ENCODE results near the gene AP3B1.

The AP3B1 gene

GRCh38 chr5:78279194-78279593, 15.3 kb downstream of the AP3B1 start:
- ATAC-seq (replicated peaks) (no peak), DNase-seq (no peak)
- Mint-ChIP-seq H3K36me3 (ENCODE audit: insufficient read depth) (no peaks in the 10 kb centered on the region), H3K4me3 (no peak overlapping the region), H3K27ac (no peak overlapping the region), H3K27me3 (no peaks in the 10 kb centered on the region), H3K9me3 (no peaks in the 10 kb centered on the region), H3K4me1 (ENCODE audit: low read depth in 2 of 2) (peaks cover 21 to 44% of the 10 kb centered on the region in 2 donors)

- H3K4me1 Mint-ChIP-seq (ENCODE audit: low read depth in 2 of 2) = peaks cover 20 to 47% of the 10 kb centered on the region in 2 donors
- no peak overlapping the region for H3K4me3 Mint-ChIP-seq
- H3K36me3 Mint-ChIP-seq (ENCODE audit: insufficient read depth) = no peaks in the 10 kb centered on the region
- DNase-seq (no peak), ATAC-seq (replicated peaks) (no peak)
- H3K27ac Mint-ChIP-seq = no peak overlapping the region
- H3K9me3 Mint-ChIP-seq = no peaks in the 10 kb centered on the region
- no peaks in the 10 kb centered on the region for H3K27me3 Mint-ChIP-seq
These were observed 16.8 kb downstream of the AP3B1 start for GRCh38 chr5:78277715-78278114.

GRCh38 chr5:78275998-78276543, 18.4 kb downstream of the AP3B1 start:
- H3K4me3 Mint-ChIP-seq = no peak overlapping the region
- H3K4me1 Mint-ChIP-seq (ENCODE audit: low read depth in 2 of 2) = peaks cover 21 to 46% of the 10 kb centered on the region in 2 donors
- no peaks in the 10 kb centered on the region for H3K9me3 Mint-ChIP-seq
- no peak overlapping the region for H3K27ac Mint-ChIP-seq
- no peaks in the 10 kb centered on the region for H3K27me3 Mint-ChIP-seq
- DNase-seq (no peak), ATAC-seq (replicated peaks) (no peak)
- H3K36me3 Mint-ChIP-seq (ENCODE audit: insufficient read depth) = peaks cover under 1% of the 10 kb centered on the region

GRCh38 chr5:78274540-78275197, 19.8 kb downstream of the AP3B1 start:
- ATAC-seq (replicated peaks) (no peak), DNase-seq (no peak)
- Mint-ChIP-seq H3K4me3 (no peak overlapping the region), H3K4me1 (ENCODE audit: low read depth in 2 of 2) (peaks cover 21 to 46% of the 10 kb centered on the region in 2 donors), H3K36me3 (ENCODE audit: insufficient read depth) (peaks cover 3% of the 10 kb centered on the region), H3K27ac (no peak overlapping the region), H3K9me3 (no peaks in the 10 kb centered on the region), H3K27me3 (no peaks in the 10 kb centered on the region)

- Mint-ChIP-seq H3K4me3 (no peak overlapping the region), H3K27me3 (no peaks in the 10 kb centered on the region), H3K9me3 (no peaks in the 10 kb centered on the region), H3K27ac (peak overlapping the region in 1 of 2 donors; percentile 5), H3K36me3 (ENCODE audit: insufficient read depth) (peaks cover 3% of the 10 kb centered on the region), H3K4me1 (ENCODE audit: low read depth in 2 of 2) (peaks cover 23 to 42% of the 10 kb centered on the region in 2 donors)
- no peak for ATAC-seq (replicated peaks)
- DNase-seq = no peak
These were observed 21.1 kb downstream of the AP3B1 start for GRCh38 chr5:78273436-78273835.

GRCh38 chr5:78271766-78272165, 22.7 kb downstream of the AP3B1 start:
- Mint-ChIP-seq H3K4me1 (ENCODE audit: low read depth in 2 of 2) (peaks cover 14 to 31% of the 10 kb centered on the region in 2 donors), H3K4me3 (no peak overlapping the region), H3K27me3 (no peaks in the 10 kb centered on the region), H3K27ac (no peak overlapping the region), H3K36me3 (ENCODE audit: insufficient read depth) (peaks cover 3% of the 10 kb centered on the region), H3K9me3 (no peaks in the 10 kb centered on the region)
- DNase-seq = no peak
- ATAC-seq (replicated peaks) = no peak

- Mint-ChIP-seq H3K36me3 (ENCODE audit: insufficient read depth) (peaks cover 20% of the 10 kb centered on the region), H3K4me1 (ENCODE audit: low read depth in 2 of 2) (peaks cover 13 to 27% of the 10 kb centered on the region in 2 donors), H3K27me3 (no peaks in the 10 kb centered on the region), H3K9me3 (no peaks in the 10 kb centered on the region), H3K27ac (no peak overlapping the region), H3K4me3 (no peak overlapping the region)
- no peak for DNase-seq
- ATAC-seq (replicated peaks) = peak; percentile 55
These were observed 25.3 kb downstream of the AP3B1 start for GRCh38 chr5:78269088-78269703.

GRCh38 chr5:78268356-78268755, 26.1 kb downstream of the AP3B1 start:
- ATAC-seq (replicated peaks) (no peak), DNase-seq (no peak)
- Mint-ChIP-seq H3K4me3 (no peak overlapping the region), H3K9me3 (no peaks in the 10 kb centered on the region), H3K4me1 (ENCODE audit: low read depth in 2 of 2) (peaks cover 10 to 18% of the 10 kb centered on the region in 2 donors), H3K27me3 (no peaks in the 10 kb centered on the region), H3K36me3 (ENCODE audit: insufficient read depth) (peaks cover 23% of the 10 kb centered on the region), H3K27ac (peak overlapping the region in 1 of 2 donors; percentile 15)

GRCh38 chr5:78265163-78265562, 29.3 kb downstream of the AP3B1 start:
- ATAC-seq (replicated peaks) (no peak), DNase-seq (no peak)
- no peak overlapping the region for H3K4me3 Mint-ChIP-seq
- H3K27me3 Mint-ChIP-seq = no peaks in the 10 kb centered on the region
- H3K4me1 Mint-ChIP-seq (ENCODE audit: low read depth in 2 of 2) = peaks cover 2 to 10% of the 10 kb centered on the region in 2 donors
- H3K9me3 Mint-ChIP-seq = no peaks in the 10 kb centered on the region
- no peak overlapping the region for H3K27ac Mint-ChIP-seq
- peaks cover 29% of the 10 kb centered on the region for H3K36me3 Mint-ChIP-seq (ENCODE audit: insufficient read depth)

- ATAC-seq (replicated peaks) (no peak), DNase-seq (no peak)
- peaks cover 29% of the 10 kb centered on the region for H3K36me3 Mint-ChIP-seq (ENCODE audit: insufficient read depth)
- no peaks in the 10 kb centered on the region for H3K9me3 Mint-ChIP-seq
- H3K27me3 Mint-ChIP-seq = no peaks in the 10 kb centered on the region
- H3K4me1 Mint-ChIP-seq (ENCODE audit: low read depth in 2 of 2) = peaks cover 2 to 10% of the 10 kb centered on the region in 2 donors
- no peak overlapping the region for H3K27ac Mint-ChIP-seq
- no peak overlapping the region for H3K4me3 Mint-ChIP-seq
These were observed 29.9 kb downstream of the AP3B1 start for GRCh38 chr5:78264600-78264999.

- Mint-ChIP-seq H3K4me1 (ENCODE audit: low read depth in 2 of 2) (peaks cover 22 to 39% of the 10 kb centered on the region in 2 donors), H3K27me3 (no peaks in the 10 kb centered on the region), H3K9me3 (no peaks in the 10 kb centered on the region), H3K36me3 (ENCODE audit: insufficient read depth) (peaks cover 24% of the 10 kb centered on the region), H3K27ac (no peak overlapping the region), H3K4me3 (no peak overlapping the region)
- DNase-seq (no peak), ATAC-seq (replicated peaks) (no peak)
These were observed 33.7 kb downstream of the AP3B1 start for GRCh38 chr5:78260771-78261170.

- ATAC-seq (replicated peaks) (no peak), DNase-seq (no peak)
- no peak overlapping the region for H3K4me3 Mint-ChIP-seq
- H3K9me3 Mint-ChIP-seq = no peaks in the 10 kb centered on the region
- H3K4me1 Mint-ChIP-seq (ENCODE audit: low read depth in 2 of 2) = peaks cover 36 to 57% of the 10 kb centered on the region in 2 donors
- H3K27ac Mint-ChIP-seq = no peak overlapping the region
- no peaks in the 10 kb centered on the region for H3K27me3 Mint-ChIP-seq
- peaks cover 14% of the 10 kb centered on the region for H3K36me3 Mint-ChIP-seq (ENCODE audit: insufficient read depth)
These were observed 41.3 kb downstream of the AP3B1 start for GRCh38 chr5:78253201-78253600.

- ATAC-seq (replicated peaks) = no peak
- H3K4me1 Mint-ChIP-seq (ENCODE audit: low read depth in 2 of 2) = peaks cover 32 to 52% of the 10 kb centered on the region in 2 donors
These were observed 41.8 kb downstream of the AP3B1 start for GRCh38 chr5:78252715-78253114.

GRCh38 chr5:78251663-78252284, 42.7 kb downstream of the AP3B1 start:
- H3K9me3 Mint-ChIP-seq = no peaks in the 10 kb centered on the region
- DNase-seq = no peak
- H3K4me3 Mint-ChIP-seq = no peak overlapping the region
- peaks cover 14% of the 10 kb centered on the region for H3K36me3 Mint-ChIP-seq (ENCODE audit: insufficient read depth)
- no peak overlapping the region for H3K27ac Mint-ChIP-seq
- no peak for ATAC-seq (replicated peaks)
- peaks cover 24 to 47% of the 10 kb centered on the region in 2 donors for H3K4me1 Mint-ChIP-seq (ENCODE audit: low read depth in 2 of 2)
- no peaks in the 10 kb centered on the region for H3K27me3 Mint-ChIP-seq

More at GRCh38 chr5:78252715-78253114, 41.8 kb downstream of the AP3B1 start:
- Mint-ChIP-seq H3K4me3 (no peak overlapping the region), H3K36me3 (ENCODE audit: insufficient read depth) (peaks cover 14% of the 10 kb centered on the region), H3K9me3 (no peaks in the 10 kb centered on the region), H3K27me3 (no peaks in the 10 kb centered on the region), H3K27ac (no peak overlapping the region)
- no peak for DNase-seq
